Left renal cortex interstitium (tissue), 4 donors: ENCODE results near the gene GUSB. TPM values are rescaled to one million over a fixed set of nuclear protein-coding genes. Genes with fewer than 3 reads are reported as not detected.
"Not testable (repeated sequence)": the region's sequence is repeated elsewhere in the genome, so short reads cannot be mapped to it uniquely, and the experiment has no call there.

Experiments
- DNase-seq, 4 donors: peaks; one replicate each; pipeline ENCODE4 v3.0.0-alpha.2; 2013; ENCODE audit warnings: low read depth in 4 of 4, low spot score in 2 of 4, missing footprints in 1 of 4
- polyA plus RNA-seq, 4 donors: library from polyadenylated mRNA; unstranded; fragments of 120-200 nt; gene quantifications; one replicate each; pipeline ENCODE4 v1.2.1, GENCODE V29; 2013; ENCODE audit not compliant: insufficient read length in 4 of 4

GUSB gene
- polyA plus RNA-seq, 4 donors, result 70.1 to 83.8 (median 76.6) TPM

GRCh38 chr7:65976659-65977196, 5.3 kb downstream of the GUSB start:
- DNase-seq, result no peak

GRCh38 chr7:65975814-65976445, 6.1 kb downstream of the GUSB start:
- DNase-seq, result no peak

- DNase-seq, result no peak
These were observed 7.1 kb downstream of the GUSB start for GRCh38 chr7:65974876-65975275.

GRCh38 chr7:65974191-65974801, 7.7 kb downstream of the GUSB start:
- no peak for DNase-seq

- DNase-seq, result no peak
These were observed 9.0 kb downstream of the GUSB start for GRCh38 chr7:65972976-65973375.

GRCh38 chr7:65971021-65971420, 11.0 kb downstream of the GUSB start:
- DNase-seq, result no peak

- no peak for DNase-seq
These were observed 13.5 kb downstream of the GUSB start for GRCh38 chr7:65968256-65969185.

GRCh38 chr7:65967361-65968155, 14.5 kb downstream of the GUSB start:
- DNase-seq, result no peak

- no peak for DNase-seq
These were observed 15.9 kb downstream of the GUSB start for GRCh38 chr7:65966146-65966545.

GRCh38 chr7:65964671-65965070, 17.3 kb downstream of the GUSB start:
- not testable (repeated sequence) for DNase-seq

GRCh38 chr7:65962033-65962432, 20.0 kb downstream of the GUSB start:
- no peak for DNase-seq

- DNase-seq, result no peak
These were observed 21.5 kb downstream of the GUSB start for GRCh38 chr7:65960351-65961074.

- no peak for DNase-seq
These were observed 26.3 kb downstream of the GUSB start for GRCh38 chr7:65955718-65956117.

GRCh38 chr7:65953890-65954450, 28.0 kb downstream of the GUSB start:
- DNase-seq, result no peak

GRCh38 chr7:65953001-65953720, 28.9 kb downstream of the GUSB start:
- DNase-seq, result no peak

GRCh38 chr7:65951837-65952578, 30.0 kb downstream of the GUSB start:
- DNase-seq, result no peak

- DNase-seq, result no peak
These were observed 35.1 kb downstream of the GUSB start for GRCh38 chr7:65946904-65947303.

- not testable (repeated sequence) for DNase-seq
These were observed 36.2 kb downstream of the GUSB start for GRCh38 chr7:65945787-65946186.
